H54 (cell line): ENCODE data around the gene TRAF3IP1.
A peak's percentile ranks its signal among the peaks of the same experiment; 100 is the strongest.

Source experiments
- DNase-seq: peaks from one replicate; pipeline ENCODE4 v3.0.0; 2011; ENCODE audit warnings: low spot score, mixed read lengths; ENCODE audit not compliant: insufficient read length
- FAIRE-seq: peaks from 3 replicates; lab custom pipeline; 2011; peaks lifted over from hg19 to GRCh38; lab: Jason Lieb, UNC
- POLR2A ChIP-seq: IDR thresholded peaks from 2 replicates; pipeline ENCODE4 v1.6.1; 2011; ENCODE audit warnings: low read depth, mild to moderate bottlenecking, low read length

TRAF3IP1 gene

GRCh38 chr2:238282861-238283738 lies 37.2 kb upstream of the TRAF3IP1 start:
- TF ChIP-seq POLR2A = no peak
- FAIRE-seq = no peak
- no peak for DNase-seq

GRCh38 chr2:238284802-238285515 lies 35.4 kb upstream of the TRAF3IP1 start:
- no peak for TF ChIP-seq POLR2A
- DNase-seq (no peak), FAIRE-seq (no peak)

- FAIRE-seq = no peak
- no peak for TF ChIP-seq POLR2A
- no peak for DNase-seq
These were observed 34.6 kb upstream of the TRAF3IP1 start for GRCh38 chr2:238285653-238286082.

GRCh38 chr2:238286095-238286494 lies 34.2 kb upstream of the TRAF3IP1 start:
- no peak for TF ChIP-seq POLR2A
- DNase-seq (no peak), FAIRE-seq (no peak)

GRCh38 chr2:238286551-238286950 lies 33.8 kb upstream of the TRAF3IP1 start:
- FAIRE-seq (no peak), DNase-seq (no peak)
- no peak for TF ChIP-seq POLR2A

GRCh38 chr2:238286987-238287736 lies 33.2 kb upstream of the TRAF3IP1 start:
- no peak for DNase-seq
- FAIRE-seq = no peak
- no peak for TF ChIP-seq POLR2A

- no peak for FAIRE-seq
- peak; percentile 73 for DNase-seq
- no peak for TF ChIP-seq POLR2A
These were observed 32.3 kb upstream of the TRAF3IP1 start, which contains the start of gene PER2 for GRCh38 chr2:238287737-238288649. Gene PER2 (minus strand): TSS chr2:238288610. CDS start chr2:238277936, 10,674 bp downstream.

- peak; percentile 43; the same call in 1 of the 2 replicates for TF ChIP-seq POLR2A
- DNase-seq (peak; percentile 92), FAIRE-seq (no peak)
These were observed 31.4 kb upstream of the TRAF3IP1 start for GRCh38 chr2:238288650-238289573.

GRCh38 chr2:238289574-238289973 lies 30.7 kb upstream of the TRAF3IP1 start:
- no peak for TF ChIP-seq POLR2A
- FAIRE-seq (no peak), DNase-seq (no peak)

- no peak for DNase-seq
- no peak for TF ChIP-seq POLR2A
- FAIRE-seq = no peak
These were observed 30.2 kb upstream of the TRAF3IP1 start for GRCh38 chr2:238290091-238290509.

GRCh38 chr2:238290715-238291549 lies 29.4 kb upstream of the TRAF3IP1 start:
- FAIRE-seq = no peak
- TF ChIP-seq POLR2A = no peak
- DNase-seq = no peak
